Retina (tissue), 1 donor: Measurements from ENCODE around the gene NRSN2.
"Not testable (repeated sequence)": the region's sequence is repeated elsewhere in the genome, so short reads cannot be mapped to it uniquely, and the experiment has no call there.

Experiments used
- DNase-seq: peaks from one replicate; pipeline ENCODE4 v3.0.0-alpha.2; 2016

Gene NRSN2

DNA sequence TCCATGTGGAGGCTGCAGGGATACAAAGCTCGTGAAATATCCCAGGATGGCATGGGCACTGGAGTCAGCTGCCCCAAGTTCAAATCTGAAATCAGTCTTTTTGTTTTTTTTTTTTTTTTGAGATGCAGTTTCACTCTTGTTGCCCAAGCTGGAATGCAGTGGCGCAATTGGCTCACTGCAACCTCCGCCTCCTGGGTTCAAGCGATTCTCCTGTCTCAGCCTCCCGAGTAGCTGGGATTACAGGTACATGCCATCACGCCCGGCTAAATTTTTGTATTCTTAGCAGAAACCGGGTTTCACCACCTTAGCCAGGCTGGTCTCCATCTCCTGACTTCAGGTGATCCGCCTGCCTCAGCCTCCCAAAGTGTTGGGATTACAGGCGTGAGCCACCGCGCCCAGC lies 30.7 kb downstream of the NRSN2 start:
- DNase-seq: not testable (repeated sequence)

DNA sequence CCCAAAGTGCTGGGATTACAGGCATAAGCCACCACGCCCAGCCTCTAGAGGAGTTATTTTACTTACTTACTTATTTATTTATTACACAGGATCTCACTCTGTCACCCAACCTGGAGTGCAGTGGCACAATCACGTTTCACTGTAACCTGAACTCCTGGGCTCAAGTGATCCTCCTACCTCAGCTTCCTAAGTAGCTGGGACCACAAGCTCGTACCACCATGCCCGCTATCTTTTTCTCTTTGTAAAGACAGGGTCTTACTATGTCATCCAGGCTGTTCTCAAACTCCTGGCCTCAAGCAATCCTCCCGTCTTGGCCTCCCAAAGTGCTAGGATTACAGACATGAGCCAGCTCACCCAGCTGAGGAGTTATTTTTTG lies 32.0 kb downstream of the NRSN2 start:
- no peak for DNase-seq

DNA sequence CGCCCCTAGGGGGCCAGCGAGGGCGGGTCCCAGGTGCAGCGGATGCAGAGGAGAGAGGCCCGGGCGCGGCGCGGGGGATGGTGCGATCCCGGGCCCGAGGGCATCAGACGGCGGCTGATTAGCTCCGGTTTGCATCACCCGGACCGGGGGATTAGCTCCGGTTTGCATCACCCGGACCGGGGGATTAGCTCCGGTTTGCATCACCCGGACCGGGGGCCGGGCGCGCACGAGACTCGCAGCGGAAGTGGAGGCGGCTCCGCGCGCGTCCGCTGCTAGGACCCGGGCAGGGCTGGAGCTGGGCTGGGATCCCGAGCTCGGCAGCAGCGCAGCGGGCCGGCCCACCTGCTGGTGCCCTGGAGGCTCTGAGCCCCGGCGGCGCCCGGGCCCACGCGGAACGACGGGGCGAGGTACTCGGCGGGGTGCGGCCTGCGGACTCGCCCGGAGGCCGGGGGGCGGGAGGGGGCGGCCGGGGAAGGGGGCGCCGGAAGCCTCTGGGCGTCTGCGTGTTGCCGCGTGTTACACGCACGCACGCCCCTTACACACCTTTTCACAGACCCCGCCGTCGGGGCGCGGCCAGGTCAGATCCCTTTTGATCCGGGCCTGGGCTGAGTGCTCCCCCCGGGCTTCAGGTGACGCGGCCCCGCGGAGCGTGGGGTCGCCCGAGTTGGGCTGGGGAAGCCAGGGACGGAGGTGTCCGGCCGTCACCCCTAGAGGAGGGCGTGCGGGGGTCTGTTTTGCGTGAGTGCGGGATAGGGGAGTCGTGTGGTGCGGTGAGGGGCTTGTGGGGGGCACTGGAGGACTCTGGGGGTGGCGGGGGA lies 34.1 kb downstream of the NRSN2 start:
- DNase-seq: peak; percentile 74

DNA sequence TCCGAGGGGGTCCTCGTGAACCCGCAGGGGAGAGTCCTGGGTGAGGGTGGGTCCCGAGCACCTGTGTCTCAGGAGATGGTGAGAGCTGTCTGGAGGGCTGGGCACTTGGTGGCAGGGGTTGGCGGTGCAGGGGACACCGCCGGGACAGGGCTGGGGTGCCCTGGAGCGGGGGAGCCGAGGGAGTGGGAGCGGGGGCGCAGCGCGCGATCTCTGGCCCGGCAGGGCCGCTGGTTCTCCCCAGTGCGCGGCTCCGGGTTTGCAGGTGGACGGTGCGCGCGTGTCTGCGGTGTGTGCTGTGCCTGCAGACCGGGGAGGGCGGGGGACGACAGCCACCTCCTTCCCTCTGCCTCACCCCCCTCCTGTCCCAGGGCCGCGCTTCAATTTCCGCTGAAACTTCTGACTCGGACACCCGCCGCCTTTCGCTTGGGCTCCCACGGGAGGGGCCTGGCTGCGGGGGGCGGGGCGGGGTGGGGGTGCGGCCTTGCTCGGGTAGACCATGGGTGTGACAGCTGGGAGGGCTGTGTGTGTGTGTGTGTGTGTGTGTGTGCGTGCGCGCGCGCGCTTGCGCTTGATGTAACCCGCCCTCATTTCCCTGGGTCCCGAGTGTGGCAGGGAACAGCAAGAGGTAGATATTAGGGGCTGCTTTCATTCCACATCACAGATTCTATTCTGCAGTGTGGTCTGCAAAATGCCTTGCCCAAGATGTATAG lies 34.8 kb downstream of the NRSN2 start:
- peak; percentile 70 for DNase-seq

DNA sequence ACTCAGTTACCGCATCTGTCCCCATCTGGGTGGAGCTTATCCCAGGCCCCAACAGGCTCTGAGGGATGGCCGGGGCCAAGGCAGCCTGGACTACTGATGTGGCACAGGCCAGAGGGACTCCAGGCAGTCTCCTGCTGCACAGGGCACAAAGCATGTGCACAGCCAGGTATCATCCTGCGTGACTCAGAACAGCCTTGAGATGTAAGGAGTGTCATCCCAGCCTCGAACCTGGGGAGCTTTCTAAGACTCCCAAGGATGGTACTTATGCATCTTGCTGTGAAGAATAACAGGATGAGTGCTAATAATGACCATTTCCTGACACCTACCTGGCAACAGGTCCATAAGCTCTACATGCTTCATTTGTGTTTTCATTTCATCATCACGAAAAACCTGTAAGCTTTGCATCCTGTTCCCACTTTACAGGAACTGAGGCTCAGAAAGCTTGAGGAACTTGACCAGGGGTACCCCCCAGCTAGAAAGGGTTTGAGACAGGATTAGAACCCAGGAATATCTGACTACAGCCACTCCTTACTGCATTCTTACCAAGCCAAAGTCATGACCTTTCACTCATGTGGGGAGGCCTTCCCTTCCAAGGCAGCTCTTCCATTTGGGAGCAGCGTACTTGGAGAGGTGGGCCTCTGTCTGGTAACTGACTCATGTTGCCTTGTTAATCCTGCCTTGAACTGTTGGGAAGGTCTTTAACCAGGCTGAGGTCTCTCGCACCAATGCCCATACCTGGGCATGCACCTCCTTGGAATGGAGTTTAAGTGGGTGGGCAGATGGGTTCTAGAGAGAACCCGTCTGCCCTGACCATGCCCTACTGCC lies 35.6 kb downstream of the NRSN2 start:
- no peak for DNase-seq

DNA sequence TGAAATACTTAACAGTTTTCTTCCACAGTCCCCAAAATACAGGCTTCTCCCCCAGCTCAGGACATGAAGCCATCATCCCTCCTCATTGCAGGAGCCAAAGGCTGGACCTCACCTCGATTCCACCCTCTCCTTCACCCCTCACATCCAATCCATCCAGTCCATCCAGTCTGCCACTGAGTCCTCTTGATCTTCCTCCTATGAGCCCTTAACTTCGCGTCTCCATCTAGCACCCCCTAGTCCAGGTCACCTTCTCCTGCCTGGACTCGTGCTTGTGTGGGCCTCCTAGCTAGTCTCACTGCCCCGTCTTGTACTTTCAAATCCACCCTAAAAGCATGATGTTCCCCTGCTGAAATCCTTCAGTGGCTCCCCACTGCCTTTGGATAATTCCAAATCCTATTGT lies 37.0 kb downstream of the NRSN2 start:
- DNase-seq: no peak

DNA sequence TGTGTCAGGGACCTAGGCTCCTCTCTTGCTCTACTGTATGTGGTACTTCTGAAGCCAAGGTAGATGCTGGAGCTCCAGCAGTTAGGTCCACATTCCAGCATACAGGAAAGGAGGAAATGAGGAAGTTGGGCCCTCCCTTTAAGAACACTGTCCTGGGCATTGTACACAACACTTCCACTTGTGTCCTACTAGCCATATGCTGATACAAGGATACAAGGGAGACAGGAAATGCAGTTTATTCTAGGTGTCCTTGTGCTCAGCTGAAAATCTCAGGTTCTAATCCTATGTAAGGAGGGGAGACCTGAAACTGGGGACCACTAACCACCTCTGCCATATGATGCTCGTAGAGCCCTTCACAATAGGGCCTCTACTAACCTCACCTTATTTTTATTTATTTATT lies 37.8 kb downstream of the NRSN2 start:
- DNase-seq: no peak

DNA sequence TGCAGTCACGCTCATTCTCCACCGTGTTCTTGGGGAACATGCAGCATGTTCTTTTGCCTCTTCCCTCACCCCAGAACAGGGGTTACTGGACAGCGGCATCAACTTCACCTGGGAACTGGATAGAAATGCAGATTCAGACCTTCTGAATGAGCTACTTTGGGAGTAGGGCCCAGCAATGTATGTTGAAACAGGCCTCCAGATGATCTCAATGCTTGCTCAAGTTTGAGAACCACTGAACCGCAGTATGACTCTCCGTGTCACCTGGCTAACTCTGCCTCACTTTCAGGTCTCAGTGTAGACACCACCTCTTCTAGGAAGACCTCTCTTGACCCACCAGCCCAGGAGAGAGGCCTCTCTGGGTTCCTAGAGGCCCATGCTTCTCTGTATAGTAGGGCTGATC lies 38.5 kb downstream of the NRSN2 start:
- DNase-seq: no peak

DNA sequence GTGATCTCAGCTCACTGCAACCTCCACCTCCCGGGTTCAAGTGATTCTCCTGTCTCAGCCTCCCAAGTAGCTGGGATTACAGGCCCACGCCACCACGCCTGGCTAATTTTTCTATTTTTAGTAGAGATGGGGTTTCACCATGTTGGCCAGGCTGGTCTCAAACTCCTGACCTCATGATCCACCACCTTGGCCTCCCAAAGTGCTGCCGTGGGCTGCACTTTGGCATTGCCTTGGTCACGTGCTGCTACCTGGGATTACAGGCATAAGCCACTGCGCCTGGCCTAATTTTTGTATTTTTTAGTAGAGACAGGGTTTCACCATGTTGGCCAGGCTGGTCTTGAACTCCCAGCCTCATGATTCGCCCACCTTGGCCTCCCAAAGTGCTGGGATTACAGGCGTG lies 39.7 kb downstream of the NRSN2 start:
- not testable (repeated sequence) for DNase-seq

DNA sequence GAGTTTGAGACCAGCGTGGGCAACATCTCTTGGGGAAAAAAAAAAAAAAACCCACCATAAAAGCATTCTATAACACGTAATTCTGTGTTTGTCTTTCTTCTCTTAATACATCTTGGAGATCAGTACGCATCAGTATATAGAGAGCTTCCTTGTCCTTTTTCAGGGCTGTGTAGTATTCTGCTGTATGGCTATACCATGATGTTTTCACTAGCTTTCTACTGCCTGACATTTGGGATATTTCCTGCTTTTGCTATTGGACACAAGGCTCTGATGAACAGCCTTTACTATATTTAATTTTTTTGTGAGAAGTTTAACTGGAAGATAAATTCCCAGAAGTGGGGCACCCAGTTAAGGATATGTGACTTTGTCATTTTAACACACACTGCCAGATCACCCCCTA lies 40.6 kb downstream of the NRSN2 start:
- DNase-seq: no peak

DNA sequence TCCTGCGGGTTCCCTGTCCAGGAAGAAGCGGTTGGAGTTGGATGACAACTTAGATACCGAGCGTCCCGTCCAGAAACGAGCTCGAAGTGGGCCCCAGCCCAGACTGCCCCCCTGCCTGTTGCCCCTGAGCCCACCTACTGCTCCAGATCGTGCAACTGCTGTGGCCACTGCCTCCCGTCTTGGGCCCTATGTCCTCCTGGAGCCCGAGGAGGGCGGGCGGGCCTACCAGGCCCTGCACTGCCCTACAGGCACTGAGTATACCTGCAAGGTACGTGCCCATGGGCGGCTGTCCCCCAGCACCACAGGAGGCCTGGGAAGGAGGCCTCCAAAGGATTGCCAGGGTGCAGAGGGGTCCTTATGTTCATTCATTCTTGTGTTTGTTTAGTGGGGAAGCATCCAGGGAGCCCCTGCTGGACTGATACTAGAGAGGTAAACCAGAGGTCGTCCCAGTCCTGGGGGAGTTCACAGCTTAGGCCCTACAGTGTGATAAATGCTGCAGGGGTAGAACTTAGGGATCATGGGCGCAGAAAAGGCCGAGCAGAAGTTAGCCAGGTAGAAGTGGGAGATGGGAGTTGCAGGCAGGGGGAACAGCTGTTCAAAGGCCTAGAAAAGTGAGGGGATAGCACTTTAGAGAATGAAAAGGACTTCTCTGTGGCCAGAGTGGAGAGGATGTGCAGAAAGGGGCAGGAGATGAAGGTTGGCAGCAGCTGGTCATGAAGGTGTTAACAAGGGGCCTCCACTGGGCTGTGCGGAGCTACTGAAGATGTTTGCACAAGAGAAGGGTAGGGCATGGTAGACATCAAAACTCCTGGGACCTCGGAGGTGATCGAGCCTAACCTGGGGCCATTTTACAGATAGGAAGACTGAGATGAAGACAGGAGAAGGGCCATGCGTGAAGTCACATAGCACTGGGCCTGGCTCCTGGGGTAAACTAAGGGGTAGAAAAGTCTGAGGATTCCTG lies 41.4 kb downstream of the NRSN2 start:
- no peak for DNase-seq

DNA sequence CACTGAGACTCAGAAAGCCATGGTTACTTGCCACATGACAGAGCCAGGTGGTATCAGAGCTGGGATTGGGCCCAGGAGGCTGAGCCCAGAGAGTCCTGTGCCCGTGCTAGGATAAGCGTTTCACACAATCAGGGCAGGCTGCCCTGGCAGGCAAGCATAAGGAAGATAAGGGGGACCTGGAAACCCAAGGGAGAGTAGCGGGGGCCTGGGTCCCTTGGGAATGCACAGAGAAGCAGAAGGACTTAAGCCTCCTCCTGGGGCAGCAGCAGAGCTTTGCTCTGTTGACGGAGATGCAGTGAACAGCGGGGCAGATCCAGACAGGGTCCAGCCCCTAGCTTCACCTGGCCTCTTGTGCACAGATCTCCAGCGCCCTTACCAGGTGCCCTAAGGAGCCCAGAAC lies 42.3 kb downstream of the NRSN2 start:
- DNase-seq: no peak

DNA sequence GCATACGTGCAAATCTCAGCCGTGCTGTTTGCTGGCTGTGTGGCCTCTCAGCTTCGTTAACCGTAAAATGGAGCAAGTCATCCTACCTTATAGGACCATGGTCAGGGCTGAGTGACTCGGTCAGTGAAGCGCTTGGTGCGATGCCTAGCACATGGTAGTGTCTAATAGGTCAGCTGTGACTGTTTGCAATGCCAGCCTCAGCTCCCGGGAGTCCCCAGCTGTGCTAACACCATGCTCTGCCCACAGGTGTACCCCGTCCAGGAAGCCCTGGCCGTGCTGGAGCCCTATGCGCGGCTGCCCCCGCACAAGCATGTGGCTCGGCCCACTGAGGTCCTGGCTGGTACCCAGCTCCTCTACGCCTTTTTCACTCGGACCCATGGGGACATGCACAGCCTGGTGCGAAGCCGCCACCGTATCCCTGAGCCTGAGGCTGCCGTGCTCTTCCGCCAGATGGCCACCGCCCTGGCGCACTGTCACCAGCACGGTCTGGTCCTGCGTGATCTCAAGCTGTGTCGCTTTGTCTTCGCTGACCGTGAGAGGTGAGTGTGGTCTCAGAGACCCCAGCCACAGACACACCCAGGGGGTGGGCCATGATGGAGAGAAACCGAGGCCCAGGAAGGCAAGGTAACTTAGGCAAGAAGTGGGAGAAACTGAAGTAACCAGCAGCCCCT lies 44.3 kb downstream of the NRSN2 start:
- no peak for DNase-seq

DNA sequence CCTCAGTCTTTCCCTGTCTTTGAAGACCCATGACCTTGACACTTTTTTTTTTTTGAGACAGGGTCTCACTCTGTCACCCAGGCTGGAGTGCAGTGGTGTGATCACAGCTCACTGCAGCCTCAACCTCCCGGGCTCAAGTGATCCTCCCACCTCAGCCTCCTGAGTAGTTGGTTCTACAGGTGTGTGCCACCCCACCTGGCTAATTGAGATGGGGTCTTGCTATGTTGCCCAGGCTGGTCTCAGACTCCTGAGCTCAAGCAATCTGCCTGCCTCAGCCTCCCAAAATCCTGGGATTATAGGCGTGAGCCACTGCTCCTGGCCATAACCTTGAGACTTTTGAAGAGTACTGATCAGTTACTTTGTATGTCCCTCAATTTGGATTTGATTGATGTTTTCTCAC lies 46.4 kb downstream of the NRSN2 start:
- not testable (repeated sequence) for DNase-seq

DNA sequence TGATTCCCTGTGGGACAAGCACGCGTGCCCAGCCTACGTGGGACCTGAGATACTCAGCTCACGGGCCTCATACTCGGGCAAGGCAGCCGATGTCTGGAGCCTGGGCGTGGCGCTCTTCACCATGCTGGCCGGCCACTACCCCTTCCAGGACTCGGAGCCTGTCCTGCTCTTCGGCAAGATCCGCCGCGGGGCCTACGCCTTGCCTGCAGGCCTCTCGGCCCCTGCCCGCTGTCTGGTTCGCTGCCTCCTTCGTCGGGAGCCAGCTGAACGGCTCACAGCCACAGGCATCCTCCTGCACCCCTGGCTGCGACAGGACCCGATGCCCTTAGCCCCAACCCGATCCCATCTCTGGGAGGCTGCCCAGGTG lies 49.3 kb downstream of the NRSN2 start:
- no peak for DNase-seq

DNA sequence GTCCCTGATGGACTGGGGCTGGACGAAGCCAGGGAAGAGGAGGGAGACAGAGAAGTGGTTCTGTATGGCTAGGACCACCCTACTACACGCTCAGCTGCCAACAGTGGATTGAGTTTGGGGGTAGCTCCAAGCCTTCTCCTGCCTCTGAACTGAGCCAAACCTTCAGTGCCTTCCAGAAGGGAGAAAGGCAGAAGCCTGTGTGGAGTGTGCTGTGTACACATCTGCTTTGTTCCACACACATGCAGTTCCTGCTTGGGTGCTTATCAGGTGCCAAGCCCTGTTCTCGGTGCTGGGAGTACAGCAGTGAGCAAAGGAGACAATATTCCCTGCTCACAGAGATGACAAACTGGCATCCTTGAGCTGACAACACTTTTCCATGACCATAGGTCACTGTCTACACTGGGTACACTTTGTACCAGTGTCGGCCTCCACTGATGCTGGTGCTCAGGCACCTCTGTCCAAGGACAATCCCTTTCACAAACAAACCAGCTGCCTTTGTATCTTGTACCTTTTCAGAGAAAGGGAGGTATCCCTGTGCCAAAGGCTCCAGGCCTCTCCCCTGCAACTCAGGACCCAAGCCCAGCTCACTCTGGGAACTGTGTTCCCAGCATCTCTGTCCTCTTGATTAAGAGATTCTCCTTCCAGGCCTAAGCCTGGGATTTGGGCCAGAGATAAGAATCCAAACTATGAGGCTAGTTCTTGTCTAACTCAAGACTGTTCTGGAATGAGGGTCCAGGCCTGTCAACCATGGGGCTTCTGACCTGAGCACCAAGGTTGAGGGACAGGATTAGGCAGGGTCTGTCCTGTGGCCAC lies 49.9 kb downstream of the NRSN2 start:
- DNase-seq: no peak

DNA sequence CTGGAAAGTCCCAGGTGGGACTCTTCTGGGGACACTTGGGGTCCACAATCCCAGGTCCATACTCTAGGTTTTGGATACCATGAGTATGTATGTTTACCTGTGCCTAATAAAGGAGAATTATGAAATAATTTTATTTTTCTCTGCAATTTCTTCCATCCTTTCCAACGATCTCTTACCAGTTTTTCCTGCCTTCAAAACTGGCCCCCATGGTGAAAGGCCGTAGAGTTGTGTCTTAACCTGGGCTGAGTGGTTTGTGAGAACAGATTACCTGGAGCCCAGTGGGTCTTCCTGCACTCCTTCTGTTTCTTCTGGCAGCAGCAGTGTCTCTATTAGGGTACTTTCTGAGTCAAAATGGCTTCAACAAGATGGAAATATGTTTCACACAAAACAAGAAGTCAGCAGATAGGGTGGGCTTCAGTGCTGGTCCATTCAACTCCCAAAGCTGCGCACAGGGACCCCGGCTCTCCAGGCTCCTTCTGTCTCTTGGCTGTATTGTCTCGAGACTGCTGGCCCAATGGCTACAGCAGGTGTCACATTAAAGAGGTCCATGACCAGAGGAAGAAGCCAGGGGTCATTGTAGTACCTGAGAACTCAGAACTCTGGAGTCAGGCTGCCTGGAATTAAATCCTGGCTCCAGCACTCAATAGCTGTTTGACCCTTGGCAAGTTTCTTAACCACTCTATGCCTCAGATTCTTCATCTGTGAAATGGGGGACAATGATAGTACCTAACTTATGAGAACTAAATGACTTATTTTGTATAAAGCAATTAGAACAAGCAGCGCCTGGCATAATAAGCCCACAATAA lies 50.7 kb downstream of the NRSN2 start:
- no peak for DNase-seq

DNA sequence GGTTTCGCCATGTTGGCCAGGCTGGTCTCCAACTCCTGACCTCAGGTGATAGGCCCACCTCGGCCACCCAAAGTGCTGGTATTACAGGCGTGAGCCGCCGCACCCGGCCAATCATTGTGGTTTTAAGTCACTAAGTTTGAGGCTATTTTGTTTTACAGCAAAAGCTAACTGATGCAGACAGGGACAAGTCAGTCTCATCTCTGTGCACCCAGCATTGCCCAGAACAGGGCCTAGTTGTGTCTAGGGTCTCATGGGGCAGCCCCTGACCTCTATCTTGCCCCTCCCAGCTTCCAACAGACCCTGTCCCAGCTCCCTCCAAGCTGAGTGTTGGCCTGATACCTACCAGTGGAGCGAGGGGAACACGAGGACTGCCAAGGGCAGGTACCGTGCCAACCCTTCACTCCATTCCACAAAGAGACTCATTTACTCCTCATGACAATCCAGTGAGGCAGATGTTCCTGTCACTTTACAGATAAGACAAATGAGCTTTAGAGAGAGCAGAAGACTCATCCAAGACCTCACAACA lies 52.3 kb downstream of the NRSN2 start:
- DNase-seq: no peak

DNA sequence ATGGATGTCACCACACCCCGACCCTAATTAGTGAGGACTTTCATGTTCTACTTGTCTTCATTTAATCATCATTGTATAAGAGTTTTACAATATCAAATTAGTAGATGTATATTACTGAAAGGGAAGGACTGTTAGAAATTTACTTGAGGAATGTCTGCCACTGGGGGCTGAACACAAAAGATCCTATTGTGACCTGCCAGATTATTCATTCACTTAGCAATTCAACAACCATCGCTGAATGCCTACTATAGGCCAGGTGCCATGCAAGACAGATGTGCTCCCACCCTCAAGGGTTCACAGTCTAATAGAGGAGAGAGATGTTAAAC lies 53.2 kb downstream of the NRSN2 start:
- no peak for DNase-seq
